Stimulated activated CD8-positive, alpha-beta memory T cell treated with anti-CD3 and anti-CD28 coated beads, Interleukin-4, amount 100 ng/mL, for 4 hours (primary cell): ENCODE results near the gene DYNC2H1.

Source experiments
- DNase-seq, 2 donors: peaks; one replicate each; pipeline ENCODE4 v3.0.0-alpha.2; 2020; ENCODE audit warnings: low read depth in 2 of 2, low spot score in 1 of 2

The DYNC2H1 gene

GRCh38 chr11:103529181-103529684, 420.0 kb downstream of the DYNC2H1 start:
- no peak for DNase-seq
